ENCODE data around the gene FNDC1. TPM values are rescaled to one million over a fixed set of nuclear protein-coding genes. Genes with fewer than 3 reads are reported as not detected.

The FNDC1 gene
- total RNA-seq, 1 donor, result 24.2 TPM

GRCh38 chr6:159170999-159171712 lies 2.0 kb downstream of the FNDC1 start:
- DNase-seq (ENCODE audit: insufficient read length, low spot score, missing footprints), result peak; percentile 99
- peaks cover 37% of the 10 kb centered on the region for H3K4me1 ChIP-seq (ENCODE audit: insufficient read depth, low read length)
- no peak overlapping the region for H2AFZ ChIP-seq (ENCODE audit: low read length)
- no peaks in the 10 kb centered on the region for H3K36me3 ChIP-seq (ENCODE audit: insufficient read depth, low read length)
- H3K27me3 ChIP-seq (ENCODE audit: insufficient read depth, low read length), result peaks cover 24% of the 10 kb centered on the region
- TF ChIP-seq, protein P1, sequence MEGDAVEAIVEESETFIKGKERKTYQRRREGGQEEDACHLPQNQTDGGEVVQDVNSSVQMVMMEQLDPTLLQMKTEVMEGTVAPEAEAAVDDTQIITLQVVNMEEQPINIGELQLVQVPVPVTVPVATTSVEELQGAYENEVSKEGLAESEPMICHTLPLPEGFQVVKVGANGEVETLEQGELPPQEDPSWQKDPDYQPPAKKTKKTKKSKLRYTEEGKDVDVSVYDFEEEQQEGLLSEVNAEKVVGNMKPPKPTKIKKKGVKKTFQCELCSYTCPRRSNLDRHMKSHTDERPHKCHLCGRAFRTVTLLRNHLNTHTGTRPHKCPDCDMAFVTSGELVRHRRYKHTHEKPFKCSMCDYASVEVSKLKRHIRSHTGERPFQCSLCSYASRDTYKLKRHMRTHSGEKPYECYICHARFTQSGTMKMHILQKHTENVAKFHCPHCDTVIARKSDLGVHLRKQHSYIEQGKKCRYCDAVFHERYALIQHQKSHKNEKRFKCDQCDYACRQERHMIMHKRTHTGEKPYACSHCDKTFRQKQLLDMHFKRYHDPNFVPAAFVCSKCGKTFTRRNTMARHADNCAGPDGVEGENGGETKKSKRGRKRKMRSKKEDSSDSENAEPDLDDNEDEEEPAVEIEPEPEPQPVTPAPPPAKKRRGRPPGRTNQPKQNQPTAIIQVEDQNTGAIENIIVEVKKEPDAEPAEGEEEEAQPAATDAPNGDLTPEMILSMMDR (IDR thresholded peaks at IDR 0.05; ENCODE audit: extremely low read depth, low read depth, low read length), result no peak
- H3K4me2 ChIP-seq (ENCODE audit: insufficient read depth, low read length), result peak overlapping the region; percentile 84
- H4K20me1 ChIP-seq (ENCODE audit: insufficient read depth, low read length), result no peaks in the 10 kb centered on the region
- H3K79me2 ChIP-seq (ENCODE audit: insufficient read depth, low read length), result no peaks in the 10 kb centered on the region
- no peaks in the 10 kb centered on the region for H3K9me3 ChIP-seq (ENCODE audit: low read depth, low read length)
- peak overlapping the region; percentile 69 for H3K4me3 ChIP-seq (ENCODE audit: insufficient read depth, low read length)
- peak overlapping the region; percentile 63 for H3K27ac ChIP-seq (ENCODE audit: low read depth, low read length)

GRCh38 chr6:159172091-159172491 lies 2.9 kb downstream of the FNDC1 start:
- no peaks in the 10 kb centered on the region for H4K20me1 ChIP-seq (ENCODE audit: insufficient read depth, low read length)
- no peaks in the 10 kb centered on the region for H3K9me3 ChIP-seq (ENCODE audit: low read depth, low read length)
- peaks cover 16% of the 10 kb centered on the region for H3K27me3 ChIP-seq (ENCODE audit: insufficient read depth, low read length)
- no peaks in the 10 kb centered on the region for H3K79me2 ChIP-seq (ENCODE audit: insufficient read depth, low read length)
- peak; percentile 66 for DNase-seq (ENCODE audit: insufficient read length, low spot score, missing footprints)
- no peak overlapping the region for H3K4me3 ChIP-seq (ENCODE audit: insufficient read depth, low read length)
- TF ChIP-seq, protein P1 (IDR thresholded peaks at IDR 0.05; ENCODE audit: extremely low read depth, low read depth, low read length), result no peak
- peaks cover 37% of the 10 kb centered on the region for H3K4me1 ChIP-seq (ENCODE audit: insufficient read depth, low read length)
- H2AFZ ChIP-seq (ENCODE audit: low read length), result no peak overlapping the region
- no peak overlapping the region for H3K27ac ChIP-seq (ENCODE audit: low read depth, low read length)
- peak overlapping the region; percentile 84 for H3K4me2 ChIP-seq (ENCODE audit: insufficient read depth, low read length)
- H3K36me3 ChIP-seq (ENCODE audit: insufficient read depth, low read length), result no peaks in the 10 kb centered on the region

- no peaks in the 10 kb centered on the region for H3K36me3 ChIP-seq (ENCODE audit: insufficient read depth, low read length)
- H4K20me1 ChIP-seq (ENCODE audit: insufficient read depth, low read length), result no peaks in the 10 kb centered on the region
- no peaks in the 10 kb centered on the region for H3K9me3 ChIP-seq (ENCODE audit: low read depth, low read length)
- no peak overlapping the region for H3K27ac ChIP-seq (ENCODE audit: low read depth, low read length)
- H3K27me3 ChIP-seq (ENCODE audit: insufficient read depth, low read length), result peaks cover 8% of the 10 kb centered on the region
- TF ChIP-seq, protein P1 (IDR thresholded peaks at IDR 0.05; ENCODE audit: extremely low read depth, low read depth, low read length), result peak; percentile 100
- H2AFZ ChIP-seq (ENCODE audit: low read length), result peak overlapping the region; percentile 6
- H3K4me1 ChIP-seq (ENCODE audit: insufficient read depth, low read length), result peaks cover 33% of the 10 kb centered on the region
- peak overlapping the region; percentile 56 for H3K4me2 ChIP-seq (ENCODE audit: insufficient read depth, low read length)
- DNase-seq (ENCODE audit: insufficient read length, low spot score, missing footprints), result peak; percentile 95
- no peaks in the 10 kb centered on the region for H3K79me2 ChIP-seq (ENCODE audit: insufficient read depth, low read length)
- H3K4me3 ChIP-seq (ENCODE audit: insufficient read depth, low read length), result peak overlapping the region; percentile 27
Measured at GRCh38 chr6:159174263-159174969, 5.2 kb downstream of the FNDC1 start.

- DNase-seq (ENCODE audit: insufficient read length, low spot score, missing footprints), result no peak
Measured at GRCh38 chr6:159176913-159177312, 7.7 kb downstream of the FNDC1 start.

More at GRCh38 chr6:159176913-159177312, 7.7 kb downstream of the FNDC1 start:
- no peaks in the 10 kb centered on the region for H4K20me1 ChIP-seq (ENCODE audit: insufficient read depth, low read length)
- TF ChIP-seq, protein P1 (IDR thresholded peaks at IDR 0.05; ENCODE audit: extremely low read depth, low read depth, low read length), result no peak
- H3K27ac ChIP-seq (ENCODE audit: low read depth, low read length), result no peak overlapping the region
- no peak overlapping the region for H3K4me2 ChIP-seq (ENCODE audit: insufficient read depth, low read length)
- H2AFZ ChIP-seq (ENCODE audit: low read length), result no peak overlapping the region
- no peaks in the 10 kb centered on the region for H3K36me3 ChIP-seq (ENCODE audit: insufficient read depth, low read length)
- no peak overlapping the region for H3K4me3 ChIP-seq (ENCODE audit: insufficient read depth, low read length)
- peaks cover 10% of the 10 kb centered on the region for H3K4me1 ChIP-seq (ENCODE audit: insufficient read depth, low read length)
- H3K9me3 ChIP-seq (ENCODE audit: low read depth, low read length), result no peaks in the 10 kb centered on the region
- no peaks in the 10 kb centered on the region for H3K27me3 ChIP-seq (ENCODE audit: insufficient read depth, low read length)
- no peaks in the 10 kb centered on the region for H3K79me2 ChIP-seq (ENCODE audit: insufficient read depth, low read length)
